GM21360 (cell line): Measurements from ENCODE around the gene SLC6A6.

Experiments
- ATAC-seq: cut with Tn5 transposase; IDR thresholded peaks from one replicate; pipeline ENCODE4 v1.9.1; 2021; ENCODE audit warnings: mild to moderate bottlenecking, moderate library complexity; ENCODE audit not compliant: unreplicated experiment

The SLC6A6 gene

DNA sequence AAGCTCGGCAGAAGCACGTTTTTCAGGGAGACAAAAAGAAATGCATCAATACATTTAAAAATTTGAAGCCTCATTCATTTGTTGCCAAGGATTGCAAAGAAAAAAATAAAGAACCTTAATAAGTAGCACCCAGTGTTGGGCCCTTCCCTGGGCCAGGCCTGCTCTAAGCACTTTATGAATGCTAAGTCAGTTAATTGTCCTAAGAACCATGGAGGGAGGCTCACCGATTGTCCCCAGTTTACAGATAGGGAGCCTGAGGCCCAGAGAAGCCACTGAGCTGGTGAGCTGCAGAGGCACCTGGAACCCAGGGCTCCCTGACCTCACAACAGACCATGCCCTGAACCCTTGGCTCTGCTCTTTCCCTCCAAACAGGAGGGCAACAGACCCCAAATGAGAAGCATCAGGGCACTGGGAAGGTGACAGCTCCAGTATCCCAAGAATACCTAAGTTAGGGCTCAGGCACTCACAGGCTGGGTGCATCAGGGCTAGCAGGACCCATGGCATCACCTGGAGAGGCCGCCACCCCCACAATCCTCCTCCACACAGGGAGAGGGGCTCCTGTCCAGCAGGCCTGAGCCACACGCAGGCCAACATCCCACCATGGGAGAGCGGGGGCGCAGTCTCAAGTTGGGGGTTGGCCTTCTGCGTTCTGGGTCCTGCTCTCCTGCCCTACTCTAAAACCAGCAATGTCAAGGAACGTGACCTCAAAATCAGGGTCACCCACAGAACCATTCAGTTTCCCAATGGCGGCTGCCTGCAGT is 133.8 kb downstream of the SLC6A6 start:
- ATAC-seq, result no peak

- no peak for ATAC-seq
Observed at GRCh38 chr3:14536837-14537589, 134.6 kb downstream of the SLC6A6 start.

- ATAC-seq, result no peak
Observed at GRCh38 chr3:14537590-14538450, 135.4 kb downstream of the SLC6A6 start.

GRCh38 chr3:14538451-14539088 is 136.2 kb downstream of the SLC6A6 start:
- no peak for ATAC-seq
